Measurements from ENCODE around the gene NEXN. TPM values are rescaled to one million over a fixed set of nuclear protein-coding genes. Genes with fewer than 3 reads are reported as not detected.
A peak's percentile ranks its signal among the peaks of the same experiment; 100 is the strongest.
"Not testable (repeated sequence)": the region's sequence is repeated elsewhere in the genome, so short reads cannot be mapped to it uniquely, and the experiment has no call there.

NEXN gene
- total RNA-seq, 1 experiment from 2014 or later, result 3.4 TPM

DNA sequence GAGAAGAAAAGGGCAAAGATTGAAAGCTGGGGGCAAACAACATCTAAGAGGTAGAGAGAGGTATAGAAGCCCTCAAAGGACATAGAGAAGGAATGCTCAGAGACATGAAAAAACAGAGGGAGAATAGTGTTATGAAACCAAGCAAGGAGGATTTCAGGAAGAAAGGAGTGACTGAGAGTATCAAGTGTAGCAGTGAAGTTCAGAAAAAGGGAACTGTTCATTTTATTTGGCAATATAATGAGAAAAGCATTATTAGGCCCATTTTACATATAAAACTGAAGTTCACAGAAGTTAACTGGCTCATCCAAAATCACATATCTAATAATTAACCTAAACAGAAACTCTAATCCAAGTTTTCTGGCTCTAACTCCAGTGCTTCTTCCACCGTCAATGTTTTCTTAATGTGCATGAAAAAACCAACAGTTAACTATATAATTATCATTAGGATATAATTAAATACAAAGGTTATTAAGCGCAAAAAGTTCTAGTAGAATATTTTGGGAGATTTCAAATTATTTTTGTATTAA is 17.7 kb downstream of the NEXN start:
- no peak for DNase-seq (ENCODE audit: low read depth)

DNA sequence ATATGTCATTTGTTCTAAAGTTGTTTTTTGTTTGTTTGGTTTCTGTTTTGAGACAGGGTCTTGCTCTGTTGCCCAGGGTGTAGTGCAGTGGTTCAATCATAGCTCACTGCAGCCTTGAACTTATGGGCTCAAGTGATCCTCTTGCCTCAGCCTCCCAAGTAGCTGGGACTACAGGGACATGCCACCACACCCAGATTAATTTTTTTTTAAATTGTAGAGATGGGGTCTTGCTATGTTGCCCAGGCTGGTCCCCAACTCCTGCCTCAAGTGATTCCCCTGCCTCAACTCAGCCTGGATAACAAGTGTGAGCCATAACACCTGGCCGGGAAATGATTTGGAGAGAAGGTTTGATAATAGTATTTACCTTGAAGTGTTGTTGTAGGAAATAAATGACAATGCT is 18.2 kb downstream of the NEXN start:
- no peak for DNase-seq (ENCODE audit: low read depth)

DNA sequence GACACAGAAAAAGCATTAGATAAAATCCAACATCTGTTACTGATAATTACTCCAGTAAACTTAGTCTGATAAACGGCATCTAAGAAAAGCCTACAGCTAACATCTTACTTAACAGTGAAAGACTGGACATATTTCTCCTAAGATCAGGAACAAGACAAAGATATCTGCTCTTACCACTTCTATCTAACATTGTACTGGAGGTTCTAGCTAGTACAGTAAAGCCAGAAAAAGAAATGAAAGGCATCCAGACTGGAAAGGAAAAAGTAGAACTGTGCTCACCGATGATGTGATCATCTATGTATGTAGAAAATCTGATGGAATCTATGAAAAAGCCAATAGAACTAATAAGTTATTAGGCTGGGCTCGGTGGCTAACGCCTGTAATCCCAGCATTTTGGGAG is 21.7 kb downstream of the NEXN start:
- no peak for DNase-seq (ENCODE audit: low read depth)

DNA sequence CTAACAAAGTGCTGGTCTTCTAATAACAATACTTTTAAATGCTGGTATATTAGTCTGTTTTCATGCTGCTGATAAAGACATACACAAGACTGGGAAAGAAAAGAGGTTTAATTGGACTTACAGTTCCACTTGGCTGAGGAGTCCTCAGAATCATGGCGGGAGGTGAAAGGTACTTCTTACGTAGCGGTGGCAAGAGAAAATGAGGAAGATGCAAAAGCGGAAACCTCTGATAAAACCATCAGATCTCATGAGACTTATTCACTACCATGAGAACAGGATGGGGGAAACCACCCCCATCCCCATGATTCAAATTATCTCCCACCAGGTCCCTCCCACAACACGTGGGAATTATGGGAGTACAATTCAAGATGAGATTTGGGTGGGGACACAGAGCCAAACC is 30.5 kb downstream of the NEXN start:
- DNase-seq (ENCODE audit: low read depth), result not testable (repeated sequence)

DNA sequence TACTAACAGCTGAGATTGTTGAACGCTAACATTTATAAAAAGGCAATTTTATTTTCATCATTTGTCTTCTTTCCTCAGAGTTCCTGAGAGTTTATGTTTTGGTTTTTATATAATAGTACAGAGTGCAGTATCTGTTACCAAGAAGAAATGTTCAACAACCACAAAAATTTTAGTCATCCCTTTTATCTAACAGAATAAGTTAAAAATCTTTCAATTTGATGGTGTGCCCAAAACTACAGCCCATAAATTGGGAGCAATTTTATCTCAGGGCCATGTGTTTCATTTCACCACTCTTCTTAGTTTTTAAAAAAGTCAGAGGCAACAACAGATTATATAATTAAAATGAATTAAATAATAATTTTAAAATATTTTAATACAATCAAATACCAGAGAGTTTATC is 37.1 kb downstream of the NEXN start:
- no peak for DNase-seq (ENCODE audit: low read depth)

DNA sequence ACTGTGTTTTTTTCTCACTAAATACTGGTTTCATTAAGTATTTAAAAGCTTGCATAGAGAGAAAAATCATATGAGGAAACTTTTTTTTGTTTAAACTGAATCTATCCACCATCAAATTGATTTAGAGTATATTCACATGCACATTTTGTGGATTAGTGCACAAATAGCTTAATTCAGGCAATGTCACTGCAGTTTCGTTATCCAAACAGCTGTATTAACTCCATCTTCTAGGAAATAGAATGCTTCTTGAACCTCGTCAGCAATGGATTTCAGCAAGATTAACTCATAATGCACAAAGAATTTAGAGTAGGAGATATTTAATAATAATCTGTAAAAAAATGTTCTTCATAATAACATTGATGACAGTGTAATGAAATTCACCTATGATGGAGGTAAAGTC is 37.5 kb downstream of the NEXN start:
- no peak for DNase-seq (ENCODE audit: low read depth)

DNA sequence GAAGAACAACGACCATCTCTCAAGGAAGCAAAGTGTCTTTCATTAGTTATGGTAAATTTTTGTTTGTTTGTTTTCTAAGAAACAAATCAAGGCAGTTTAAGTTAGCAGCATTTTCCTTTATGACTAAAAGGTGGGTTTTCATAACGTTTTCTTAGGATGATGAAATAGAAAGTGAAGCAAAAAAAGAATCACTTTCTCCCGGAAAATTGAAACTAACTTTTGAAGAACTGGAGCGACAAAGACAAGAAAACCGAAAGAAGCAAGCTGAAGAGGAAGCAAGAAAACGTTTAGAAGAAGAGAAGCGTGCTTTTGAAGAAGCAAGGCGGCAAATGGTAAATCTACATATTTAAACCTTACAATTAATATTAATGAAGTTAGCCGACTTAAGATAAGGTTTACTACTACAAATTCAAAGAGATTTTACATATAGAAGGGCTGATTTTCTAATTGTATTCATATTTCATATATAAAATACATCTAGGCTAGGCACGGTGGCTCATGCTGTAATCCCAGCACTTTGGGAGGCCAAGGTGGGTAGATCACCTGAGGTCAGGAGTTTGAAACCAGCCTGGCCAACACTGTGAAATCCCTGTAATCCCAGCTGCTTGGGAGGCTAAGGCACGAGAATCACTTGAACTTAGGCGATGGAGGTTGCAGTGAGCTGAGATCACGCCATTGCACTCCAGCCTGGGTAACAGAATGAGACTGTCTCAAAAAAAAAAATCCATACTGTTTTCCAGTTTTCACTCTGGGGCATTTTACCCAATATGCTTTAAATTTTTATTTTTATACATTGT is 38.3 kb downstream of the NEXN start:
- DNase-seq (ENCODE audit: low read depth), result peak; percentile 13

DNA sequence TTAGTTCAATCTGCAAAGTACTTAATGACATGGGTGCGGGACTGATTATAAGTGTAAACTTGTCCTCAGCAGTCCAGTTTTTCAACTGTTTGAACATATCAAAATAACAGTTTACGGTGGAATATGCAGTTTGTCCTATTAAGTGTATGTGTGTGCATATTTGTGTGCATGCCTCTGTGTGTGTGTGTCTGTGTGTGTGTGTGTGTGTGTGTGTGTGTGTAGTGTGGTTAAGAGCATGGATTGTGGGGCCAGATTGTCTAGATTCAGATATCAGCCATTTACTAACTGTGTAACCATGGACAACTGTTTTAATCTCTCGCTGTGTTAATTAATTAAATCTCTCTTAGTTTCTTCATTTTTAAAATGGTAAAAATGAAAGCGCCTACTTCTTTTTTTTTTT is 39.0 kb downstream of the NEXN start:
- no peak for DNase-seq (ENCODE audit: low read depth)

DNA sequence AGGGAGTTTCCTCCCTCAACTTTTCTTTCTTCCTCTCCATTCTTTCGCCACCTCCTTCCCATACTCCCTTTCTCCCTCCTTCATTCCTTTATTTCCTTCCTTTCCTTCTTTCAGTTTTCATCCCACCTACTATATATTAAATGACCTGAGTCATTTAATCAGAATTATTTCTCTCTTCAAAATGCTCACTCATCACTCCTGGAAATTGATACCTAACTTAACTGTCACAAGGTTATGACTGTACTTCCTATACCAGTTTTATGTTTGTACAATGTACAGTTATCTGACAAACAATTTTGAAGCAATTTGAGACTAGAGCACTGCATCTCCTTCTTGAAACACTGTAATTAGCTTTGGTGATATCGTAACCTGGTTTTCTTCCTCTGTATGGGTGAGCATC is 41.4 kb downstream of the NEXN start:
- no peak for DNase-seq (ENCODE audit: low read depth)

DNA sequence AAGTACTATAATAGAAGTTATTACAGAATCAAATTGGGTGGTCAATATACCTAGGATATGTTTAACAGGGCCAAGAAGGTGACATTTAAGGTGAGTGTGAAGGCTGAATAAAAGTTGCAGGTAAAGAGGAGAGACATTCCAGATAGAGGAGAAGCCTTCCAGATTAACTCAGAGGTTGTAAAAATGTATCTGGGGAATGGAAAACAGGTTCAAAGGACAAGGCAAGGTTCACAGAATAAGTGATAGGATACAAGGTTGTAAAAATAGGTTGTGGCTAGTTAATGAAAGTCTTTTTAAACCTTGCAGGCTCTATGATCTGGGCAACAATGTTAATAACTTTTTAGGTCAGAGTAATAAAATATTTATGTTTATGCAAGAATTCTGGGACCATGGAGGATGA is 50.2 kb downstream of the NEXN start:
- DNase-seq (ENCODE audit: low read depth), result no peak

DNA sequence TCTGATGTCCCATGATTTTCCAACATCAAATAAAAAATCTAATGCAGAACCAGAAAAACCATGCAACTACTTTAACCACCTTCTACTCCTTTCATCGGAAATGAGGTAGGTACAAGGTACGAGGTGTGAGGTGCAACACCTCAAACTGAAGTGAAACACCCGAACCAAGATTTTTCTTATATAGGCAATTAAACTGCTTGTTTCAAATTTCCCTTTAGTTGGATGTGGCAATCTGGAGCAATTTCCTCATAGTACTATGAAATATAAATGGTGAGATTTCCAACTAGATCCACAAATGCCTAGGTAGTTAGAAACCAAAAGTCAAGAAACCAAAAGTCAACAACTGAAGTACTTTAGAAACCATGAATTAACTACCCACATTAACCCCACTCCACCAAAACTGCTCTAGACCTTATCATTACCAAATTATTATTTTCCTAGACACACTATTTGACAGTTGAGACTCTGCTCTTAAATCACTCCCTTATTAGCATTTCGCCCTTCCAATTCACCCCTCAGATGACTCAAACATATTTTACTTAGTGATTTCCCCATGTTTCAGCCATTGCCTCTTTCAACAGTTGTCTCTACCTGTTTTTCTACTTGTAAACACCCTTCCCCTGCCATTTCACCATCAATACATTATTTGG is 52.6 kb downstream of the NEXN start:
- no peak for DNase-seq (ENCODE audit: low read depth)

DNA sequence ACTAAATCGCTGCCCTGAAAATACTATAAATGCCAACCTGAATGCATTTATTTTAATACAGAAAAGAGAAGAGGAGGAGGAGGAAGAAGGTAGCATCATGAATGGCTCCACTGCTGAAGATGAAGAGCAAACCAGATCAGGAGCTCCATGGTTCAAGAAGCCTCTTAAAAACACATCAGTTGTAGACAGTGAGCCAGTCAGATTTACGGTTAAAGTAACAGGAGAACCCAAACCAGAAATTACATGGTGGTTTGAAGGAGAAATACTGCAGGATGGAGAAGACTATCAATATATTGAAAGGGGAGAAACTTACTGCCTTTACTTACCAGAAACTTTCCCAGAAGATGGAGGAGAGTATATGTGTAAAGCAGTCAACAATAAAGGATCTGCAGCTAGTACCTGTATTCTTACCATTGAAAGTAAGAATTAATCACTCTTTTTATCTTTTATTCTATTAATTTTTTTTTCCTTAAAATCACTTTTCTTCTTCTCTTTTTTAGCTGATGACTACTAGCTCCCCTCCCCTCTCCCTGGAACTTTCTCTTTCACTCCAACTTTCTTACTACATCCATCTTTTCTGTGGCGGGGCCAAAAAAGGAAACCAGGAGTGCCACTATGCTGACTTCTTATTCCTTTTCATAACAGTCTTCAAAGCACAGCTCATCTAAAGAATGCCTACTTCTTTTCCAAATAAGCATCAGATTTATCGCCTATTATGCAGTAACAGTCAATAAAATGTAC is 54.1 kb downstream of the NEXN start:
- DNase-seq (ENCODE audit: low read depth), result no peak

DNA sequence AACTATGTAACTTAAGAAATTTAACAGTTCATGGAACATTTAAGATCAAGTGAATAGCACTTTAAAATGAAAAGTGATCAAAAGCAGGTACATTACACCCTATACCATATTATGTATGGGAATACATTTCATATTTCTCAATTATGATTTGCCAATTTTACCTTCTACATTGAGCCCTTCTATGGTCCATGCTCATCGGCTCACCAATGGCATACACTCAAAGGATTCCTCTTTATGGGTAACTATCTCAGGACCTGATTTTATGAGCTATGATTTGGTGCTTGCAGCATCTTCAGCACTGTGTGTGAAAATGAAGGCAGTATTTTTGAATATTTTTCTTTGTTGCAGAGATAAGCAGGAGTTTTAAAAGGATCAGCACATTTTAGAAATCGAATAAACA is 56.9 kb downstream of the NEXN start:
- no peak for DNase-seq (ENCODE audit: low read depth)

DNA sequence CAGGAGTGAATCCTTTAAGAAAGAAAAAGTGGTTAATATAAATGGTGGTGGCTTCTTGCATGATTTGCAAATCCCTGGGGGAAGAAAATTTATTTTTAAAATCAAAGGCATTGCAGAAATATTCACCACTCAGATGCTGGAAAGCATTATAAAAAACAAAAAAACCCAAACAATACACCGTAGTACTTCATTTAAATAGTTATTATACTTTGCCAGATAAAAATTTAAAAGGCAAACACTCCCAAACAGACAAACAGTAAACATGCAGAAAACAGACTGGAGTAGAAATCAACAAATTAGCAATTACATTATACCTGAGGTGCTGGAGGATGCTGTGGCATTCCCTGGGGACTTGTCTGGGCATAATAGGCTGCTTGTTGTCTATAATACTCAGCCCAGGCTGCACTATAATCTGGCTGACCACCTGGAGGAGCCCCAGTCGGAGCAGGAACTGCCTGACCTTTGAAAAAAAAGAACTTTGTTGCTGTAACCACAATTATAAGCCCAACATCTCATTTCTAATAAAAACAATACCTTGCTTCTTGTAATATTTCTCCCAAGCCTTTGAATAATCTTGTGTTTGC is 60.5 kb downstream of the NEXN start:
- peak; percentile 26 for DNase-seq (ENCODE audit: low read depth)

DNA sequence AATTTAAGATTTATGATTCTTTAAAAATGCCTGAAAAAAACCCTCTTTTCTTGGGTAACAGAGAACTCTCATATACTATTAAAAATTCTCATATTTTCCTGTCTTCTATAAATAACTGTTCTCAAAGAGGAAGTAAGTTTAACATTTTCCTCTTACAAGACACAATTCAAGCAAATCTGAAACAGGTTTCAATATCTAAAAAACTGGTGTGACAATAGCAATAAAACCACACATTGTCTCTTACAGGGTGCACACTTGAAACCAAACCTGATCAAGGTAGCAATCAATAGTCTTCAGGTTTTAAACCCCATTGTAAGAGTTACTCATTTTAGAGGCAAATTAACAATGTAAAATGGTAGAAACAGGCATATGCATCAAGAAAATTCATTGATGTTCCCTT is 62.4 kb downstream of the NEXN start:
- DNase-seq (ENCODE audit: low read depth), result no peak

DNA sequence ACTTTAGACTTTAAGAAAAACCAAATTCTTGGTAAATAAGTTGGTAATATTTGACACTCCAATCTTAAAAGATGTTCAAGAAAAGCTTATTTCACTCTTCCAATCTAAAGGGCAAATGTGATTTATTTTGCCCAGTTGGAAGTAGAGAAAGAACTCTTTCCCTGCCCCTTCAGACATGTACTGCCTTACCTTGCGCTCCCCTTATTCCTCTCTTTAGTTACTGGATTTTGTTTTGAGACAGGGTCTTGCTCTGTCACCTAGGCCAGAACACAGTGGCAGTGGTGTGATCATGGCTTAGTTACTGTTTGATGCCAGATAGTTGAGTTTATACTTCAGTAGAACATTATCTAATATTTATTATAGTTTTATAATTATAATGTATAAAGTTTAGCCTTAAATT is 62.9 kb downstream of the NEXN start:
- no peak for DNase-seq (ENCODE audit: low read depth)

DNA sequence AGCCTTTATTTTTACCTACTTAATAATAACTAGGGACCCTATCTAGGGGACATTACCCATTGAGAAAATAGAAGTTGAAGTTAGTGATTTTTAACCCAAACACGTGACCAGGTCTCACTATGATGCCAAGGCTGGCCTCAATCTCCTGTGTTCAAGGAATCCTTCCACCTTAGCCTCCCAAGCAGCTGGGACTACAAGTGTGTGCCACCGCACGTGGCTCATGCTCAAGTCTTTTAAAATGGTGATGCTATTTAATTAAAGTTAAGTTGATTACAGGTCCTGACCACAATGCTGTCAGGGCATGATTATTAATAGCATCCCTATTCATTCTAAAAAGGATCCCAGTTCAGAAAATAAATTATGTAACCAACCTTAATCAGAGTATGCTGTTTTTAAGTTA is 65.5 kb downstream of the NEXN start:
- no peak for DNase-seq (ENCODE audit: low read depth)

DNA sequence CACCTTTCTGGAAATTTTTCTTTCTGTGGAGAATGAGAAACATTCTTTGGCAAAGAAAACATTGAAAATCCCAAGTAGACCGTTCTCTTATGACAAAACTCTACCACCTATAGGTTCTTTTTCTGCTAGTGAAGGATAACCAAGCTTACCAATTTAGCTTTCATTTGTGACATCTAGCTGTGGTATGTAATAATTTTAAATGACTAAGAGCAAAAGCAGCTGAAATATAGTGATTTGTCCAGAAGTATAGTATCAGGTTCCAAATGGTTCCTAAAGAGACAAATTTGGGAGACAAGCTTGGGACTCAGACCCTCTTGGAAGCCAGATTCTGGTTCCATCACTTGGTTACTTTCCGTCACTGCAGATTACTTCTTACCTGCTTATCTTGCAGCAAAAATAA is 66.1 kb downstream of the NEXN start:
- DNase-seq (ENCODE audit: low read depth), result no peak

DNA sequence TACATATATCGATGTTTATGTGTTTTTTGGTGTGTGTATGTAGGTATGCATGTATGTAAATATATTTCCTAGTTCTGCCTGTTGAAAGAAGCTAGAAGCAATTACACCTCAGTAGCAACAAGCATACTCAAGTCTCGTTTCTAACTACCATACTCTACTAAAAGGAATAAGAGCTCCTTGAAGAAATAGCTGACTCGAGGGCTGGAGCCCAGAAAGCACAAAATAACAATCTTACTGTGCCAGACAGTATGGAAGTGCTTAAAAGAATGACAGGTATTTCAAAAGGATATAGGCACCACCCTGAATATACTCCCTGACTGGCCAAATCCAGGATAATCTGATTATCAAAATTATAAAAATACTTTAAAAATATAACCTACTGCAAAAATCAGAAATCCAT is 67.3 kb downstream of the NEXN start:
- DNase-seq (ENCODE audit: low read depth), result no peak

DNA sequence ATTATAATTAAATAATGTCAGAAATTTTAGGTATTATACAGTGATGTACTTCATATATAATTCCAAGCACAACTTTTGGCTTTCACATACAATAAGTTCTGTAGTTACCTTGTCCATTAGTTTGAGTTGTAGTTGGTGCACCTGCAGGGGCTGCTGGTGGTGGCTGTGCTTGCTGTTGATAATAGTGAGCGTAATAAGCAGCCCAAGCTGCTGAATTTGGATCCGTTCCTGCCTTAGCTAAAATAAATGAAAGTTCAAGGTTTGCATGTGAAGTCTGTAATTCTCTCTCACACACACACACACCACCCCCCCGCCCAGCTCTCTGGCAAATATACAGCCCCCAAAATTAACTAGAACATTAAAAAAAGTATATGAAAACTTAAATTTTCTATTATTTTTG is 68.0 kb downstream of the NEXN start:
- no peak for DNase-seq (ENCODE audit: low read depth)

DNA sequence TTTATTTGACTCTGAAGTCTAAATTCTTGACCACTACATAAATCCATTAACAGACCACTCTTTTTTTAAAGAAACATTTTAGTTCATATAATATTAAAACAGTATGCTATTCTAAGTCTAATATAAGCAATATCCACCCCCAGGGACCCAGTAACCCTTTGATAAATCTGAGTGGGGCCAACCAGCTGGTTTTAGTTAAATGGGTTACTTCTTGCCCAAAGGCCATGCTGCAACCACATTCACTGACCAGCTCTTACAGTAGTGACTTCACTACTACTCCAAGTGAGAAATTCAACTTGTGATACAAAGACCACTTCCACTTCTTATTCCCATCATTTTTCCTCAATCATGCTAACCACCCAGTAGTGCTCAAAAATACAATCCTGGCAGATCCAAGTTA is 70.0 kb downstream of the NEXN start:
- no peak for DNase-seq (ENCODE audit: low read depth)

DNA sequence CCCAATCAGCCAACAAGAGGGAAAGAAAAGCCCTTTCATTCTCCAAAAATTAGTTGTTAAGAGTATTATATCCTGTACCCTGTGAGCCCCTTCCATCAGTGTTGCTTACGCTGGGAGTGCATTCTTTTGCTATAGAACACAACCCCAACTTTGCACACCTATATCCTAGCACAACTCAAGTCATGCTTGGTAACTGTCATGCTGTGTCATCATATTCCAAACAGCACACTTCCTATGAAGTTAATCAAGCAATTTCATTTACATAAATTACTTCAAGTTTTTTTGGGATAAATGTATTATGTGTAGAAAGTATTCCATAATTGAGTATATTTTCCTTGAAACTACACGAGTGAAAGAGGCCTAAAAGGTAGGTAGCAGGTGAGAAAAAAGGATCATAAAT is 70.4 kb downstream of the NEXN start:
- DNase-seq (ENCODE audit: low read depth), result no peak
